Measurements from ENCODE around the gene PCDHB8.
"Not testable (repeated sequence)": the region's sequence is repeated elsewhere in the genome, so short reads cannot be mapped to it uniquely, and the experiment has no call there.

DNA sequence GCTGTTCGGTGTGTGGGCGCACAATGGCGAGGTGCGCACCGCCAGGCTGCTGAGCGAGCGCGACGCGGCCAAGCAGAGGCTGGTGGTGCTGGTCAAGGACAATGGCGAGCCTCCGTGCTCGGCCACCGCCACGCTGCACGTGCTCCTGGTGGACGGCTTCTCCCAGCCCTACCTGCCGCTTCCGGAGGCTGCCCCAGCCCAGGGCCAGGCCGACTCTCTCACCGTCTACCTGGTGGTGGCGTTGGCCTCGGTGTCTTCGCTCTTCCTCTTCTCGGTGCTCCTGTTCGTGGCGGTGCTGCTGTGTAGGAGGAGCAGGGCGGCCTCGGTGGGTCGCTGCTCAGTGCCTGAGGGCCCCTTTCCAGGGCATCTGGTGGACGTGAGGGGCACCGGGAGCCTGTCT is 2.3 kb downstream of the PCDHB8 start:
- not testable (repeated sequence) for TF ChIP-seq POLR2A (IDR thresholded peaks at IDR 0.05; ENCODE audit: borderline replicate concordance, extremely low read depth, insufficient read depth, insufficient read length); YY1 (IDR thresholded peaks at IDR 0.05; ENCODE audit: extremely low read depth, insufficient replicate concordance, low read depth, low read length); EGR1 (IDR thresholded peaks at IDR 0.05; ENCODE audit: low read depth); ZNF274 (IDR thresholded peaks at IDR 0.05; ENCODE audit: low read depth, low read length)
- TF ChIP-seq, protein P1, sequence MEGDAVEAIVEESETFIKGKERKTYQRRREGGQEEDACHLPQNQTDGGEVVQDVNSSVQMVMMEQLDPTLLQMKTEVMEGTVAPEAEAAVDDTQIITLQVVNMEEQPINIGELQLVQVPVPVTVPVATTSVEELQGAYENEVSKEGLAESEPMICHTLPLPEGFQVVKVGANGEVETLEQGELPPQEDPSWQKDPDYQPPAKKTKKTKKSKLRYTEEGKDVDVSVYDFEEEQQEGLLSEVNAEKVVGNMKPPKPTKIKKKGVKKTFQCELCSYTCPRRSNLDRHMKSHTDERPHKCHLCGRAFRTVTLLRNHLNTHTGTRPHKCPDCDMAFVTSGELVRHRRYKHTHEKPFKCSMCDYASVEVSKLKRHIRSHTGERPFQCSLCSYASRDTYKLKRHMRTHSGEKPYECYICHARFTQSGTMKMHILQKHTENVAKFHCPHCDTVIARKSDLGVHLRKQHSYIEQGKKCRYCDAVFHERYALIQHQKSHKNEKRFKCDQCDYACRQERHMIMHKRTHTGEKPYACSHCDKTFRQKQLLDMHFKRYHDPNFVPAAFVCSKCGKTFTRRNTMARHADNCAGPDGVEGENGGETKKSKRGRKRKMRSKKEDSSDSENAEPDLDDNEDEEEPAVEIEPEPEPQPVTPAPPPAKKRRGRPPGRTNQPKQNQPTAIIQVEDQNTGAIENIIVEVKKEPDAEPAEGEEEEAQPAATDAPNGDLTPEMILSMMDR (IDR thresholded peaks at IDR 0.05 in 2 of 3, conservative IDR thresholded peaks at IDR 0.05 in 1 of 3; ENCODE audit: borderline replicate concordance in 1 of 3, insufficient read depth in 1 of 3, low read depth in 2 of 3, low read length in 2 of 3), result not testable (repeated sequence)

Data from HCT116 (cell line).